DOHH2 (cell line): ENCODE data around the gene EEFSEC.

ENCODE experiments used
- EZH2phosphoT487 ChIP-seq: fragments of 200-600 bp; sonication (generic); IDR thresholded peaks from 2 replicates; pipeline ENCODE4 v1.6.1; 2017; ENCODE audit warnings: borderline replicate concordance, mild to moderate bottlenecking, antibody characterized with exemption, low read length, moderate library complexity, mixed read lengths
- TF ChIP-seq, protein P1 (sequence below): fragments of 200-600 bp; sonication (generic); IDR thresholded peaks from one replicate; pipeline ENCODE4 v1.5.1; 2014; ENCODE audit warnings: antibody characterized with exemption, mild to moderate bottlenecking, low read depth, low read length; ENCODE audit not compliant: poor library complexity, severe bottlenecking

DNA sequence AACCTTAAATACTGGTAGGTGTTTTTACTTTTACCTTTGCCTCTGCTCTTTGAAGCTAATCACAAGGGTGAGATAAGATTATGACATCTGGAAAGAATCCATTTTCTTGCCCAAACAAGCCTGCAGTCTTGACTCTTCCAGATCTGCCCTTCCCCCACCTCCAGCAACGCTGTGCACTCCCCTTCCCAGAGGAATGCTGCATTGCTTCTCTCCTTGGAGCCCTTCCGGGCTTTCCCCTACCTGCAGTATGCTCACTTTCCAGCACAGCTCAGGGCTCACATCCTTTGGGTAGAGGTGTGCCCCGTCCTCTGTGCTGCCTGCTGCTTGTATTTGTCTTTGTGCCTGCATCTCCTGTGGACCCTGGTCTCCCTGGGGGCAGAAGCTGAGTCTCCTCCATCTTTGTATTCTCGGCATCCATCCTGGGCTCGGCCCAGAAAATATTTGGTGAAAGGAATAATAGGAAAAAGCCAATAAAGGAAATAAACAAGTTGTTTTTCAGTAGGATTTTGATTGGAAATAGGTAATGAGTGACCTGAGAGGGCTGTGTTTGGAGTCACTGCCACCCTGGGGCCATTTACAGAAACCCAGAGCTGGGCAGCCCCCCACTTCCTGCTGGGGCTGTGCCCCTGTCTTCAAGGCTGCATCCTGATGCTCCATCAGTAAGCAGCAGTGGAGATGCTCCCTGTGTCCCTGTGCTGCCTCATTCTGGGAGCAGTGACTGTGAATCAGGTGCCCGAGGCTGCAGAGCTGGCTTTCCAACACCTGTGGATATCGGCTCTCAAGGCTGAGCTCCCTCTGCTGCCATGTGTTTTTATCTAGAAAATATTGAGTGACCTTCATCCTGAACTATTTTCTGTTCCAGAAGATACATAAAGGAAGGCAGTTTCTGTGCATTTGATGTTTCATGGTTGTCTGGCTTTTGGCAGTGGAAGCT is 117.5 kb downstream of the EEFSEC start:
- TF ChIP-seq, protein P1, sequence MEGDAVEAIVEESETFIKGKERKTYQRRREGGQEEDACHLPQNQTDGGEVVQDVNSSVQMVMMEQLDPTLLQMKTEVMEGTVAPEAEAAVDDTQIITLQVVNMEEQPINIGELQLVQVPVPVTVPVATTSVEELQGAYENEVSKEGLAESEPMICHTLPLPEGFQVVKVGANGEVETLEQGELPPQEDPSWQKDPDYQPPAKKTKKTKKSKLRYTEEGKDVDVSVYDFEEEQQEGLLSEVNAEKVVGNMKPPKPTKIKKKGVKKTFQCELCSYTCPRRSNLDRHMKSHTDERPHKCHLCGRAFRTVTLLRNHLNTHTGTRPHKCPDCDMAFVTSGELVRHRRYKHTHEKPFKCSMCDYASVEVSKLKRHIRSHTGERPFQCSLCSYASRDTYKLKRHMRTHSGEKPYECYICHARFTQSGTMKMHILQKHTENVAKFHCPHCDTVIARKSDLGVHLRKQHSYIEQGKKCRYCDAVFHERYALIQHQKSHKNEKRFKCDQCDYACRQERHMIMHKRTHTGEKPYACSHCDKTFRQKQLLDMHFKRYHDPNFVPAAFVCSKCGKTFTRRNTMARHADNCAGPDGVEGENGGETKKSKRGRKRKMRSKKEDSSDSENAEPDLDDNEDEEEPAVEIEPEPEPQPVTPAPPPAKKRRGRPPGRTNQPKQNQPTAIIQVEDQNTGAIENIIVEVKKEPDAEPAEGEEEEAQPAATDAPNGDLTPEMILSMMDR = no peak
- TF ChIP-seq EZH2phosphoT487 = no peak
